Fibroblast of lung (primary cell): ENCODE results near the gene CYBA. TPM values are rescaled to one million over a fixed set of nuclear protein-coding genes. Genes with fewer than 3 reads are reported as not detected.

Experiments
- DNase-seq, 2 donors: peaks; one replicate each; pipeline versions ENCODE4 v3.0.0 to v3.0.0-alpha.2; 2010; ENCODE audit warnings: low read depth in 2 of 2
- H2AFZ ChIP-seq: 2 replicates; pipeline ENCODE4 v1.5.1; 2012; ENCODE audit warnings: low read length, control low read depth, inconsistent platforms
- H3K27ac ChIP-seq: 2 replicates; pipeline ENCODE4 v1.5.1; 2011; ENCODE audit warnings: low read length, control low read depth; ENCODE audit not compliant: insufficient read depth
- H3K27me3 ChIP-seq: 2 replicates; pipeline ENCODE4 v1.5.1; 2011; ENCODE audit warnings: mild to moderate bottlenecking, low read length; ENCODE audit not compliant: control insufficient read depth, insufficient read depth
- H3K36me3 ChIP-seq: 2 replicates; pipeline ENCODE4 v1.5.1; 2011; ENCODE audit warnings: low read length; ENCODE audit not compliant: control insufficient read depth, insufficient read depth
- H3K4me1 ChIP-seq: 2 replicates; pipeline ENCODE4 v1.5.1; 2011; ENCODE audit warnings: low read length; ENCODE audit not compliant: control insufficient read depth, insufficient read depth; ENCODE audit errors: extremely low read depth
- H3K4me2 ChIP-seq: 2 replicates; pipeline ENCODE4 v1.5.1; 2011; ENCODE audit warnings: low read length, control low read depth; ENCODE audit not compliant: insufficient read depth; ENCODE audit errors: extremely low read depth
- H3K4me3 ChIP-seq, 4 experiments: fragments of 200-600 bp in 1 of 4; sonication (generic) in 1 of 4; replicated peaks in 1 of 4; 2 replicates each; pipeline ENCODE4 v1.5.1; 2011 to 2016; ENCODE audit warnings: low read length in 4 of 4, low read depth in 3 of 4, mild to moderate bottlenecking in 3 of 4, control low read depth in 2 of 4, inconsistent platforms in 1 of 4, mixed read lengths in 1 of 4; ENCODE audit not compliant: insufficient read depth in 1 of 4; ENCODE audit errors: control extremely low read depth in 1 of 4
- H3K79me2 ChIP-seq: 2 replicates; pipeline ENCODE4 v1.5.1; 2012; ENCODE audit warnings: mild to moderate bottlenecking, low read length, inconsistent platforms; ENCODE audit not compliant: control insufficient read depth, insufficient read depth
- H3K9ac ChIP-seq: 2 replicates; pipeline ENCODE4 v1.5.1; 2011; ENCODE audit warnings: mild to moderate bottlenecking, low read length, control low read depth; ENCODE audit not compliant: insufficient read depth
- H3K9me3 ChIP-seq: 2 replicates; pipeline ENCODE4 v1.5.1; 2012; ENCODE audit warnings: low read depth, low read length; ENCODE audit not compliant: control insufficient read depth, insufficient read depth
- H4K20me1 ChIP-seq: 2 replicates; pipeline ENCODE4 v1.5.1; 2011; ENCODE audit warnings: low read length; ENCODE audit not compliant: control insufficient read depth, insufficient read depth; ENCODE audit errors: extremely low read depth
- CTCF ChIP-seq, 2 donors: IDR thresholded peaks in 1 of 2; conservative IDR thresholded peaks in 1 of 2; 1 replicate in 1 of 2; 2 replicates in 1 of 2; pipeline ENCODE4 v1.5.1; 2011 to 2012; ENCODE audit warnings: low read length in 2 of 2, control low read depth in 1 of 2, inconsistent platforms in 1 of 2, low read depth in 1 of 2, mild to moderate bottlenecking in 1 of 2
- EZH2 ChIP-seq: IDR thresholded peaks from 2 replicates; pipeline ENCODE4 v1.5.1; 2012; ENCODE audit warnings: low read length, control low read depth, mild to moderate bottlenecking; ENCODE audit errors: missing control alignments
- polyA plus RNA-seq, 2 donors: library from polyadenylated mRNA; depleted of rRNA in 1 of 2; stranded (reverse) in 1 of 2; unstranded in 1 of 2; fragments of >200 nt; gene quantifications; 2 replicates each; pipeline ENCODE4 v1.2.1, GENCODE V29; 2011 to 2012; ENCODE audit warnings: missing spikeins in 1 of 2
- total RNA-seq: library from RNA; depleted of rRNA; stranded (reverse); fragments of >200 nt; gene quantifications from 2 replicates; pipeline ENCODE4 v1.2.1, GENCODE V29; 2014

Gene CYBA
- total and polyA plus RNA-seq, 2 donors (not counting 1 experiment from before 2014, with no cell fraction given): 74.7 to 124 TPM

DNA sequence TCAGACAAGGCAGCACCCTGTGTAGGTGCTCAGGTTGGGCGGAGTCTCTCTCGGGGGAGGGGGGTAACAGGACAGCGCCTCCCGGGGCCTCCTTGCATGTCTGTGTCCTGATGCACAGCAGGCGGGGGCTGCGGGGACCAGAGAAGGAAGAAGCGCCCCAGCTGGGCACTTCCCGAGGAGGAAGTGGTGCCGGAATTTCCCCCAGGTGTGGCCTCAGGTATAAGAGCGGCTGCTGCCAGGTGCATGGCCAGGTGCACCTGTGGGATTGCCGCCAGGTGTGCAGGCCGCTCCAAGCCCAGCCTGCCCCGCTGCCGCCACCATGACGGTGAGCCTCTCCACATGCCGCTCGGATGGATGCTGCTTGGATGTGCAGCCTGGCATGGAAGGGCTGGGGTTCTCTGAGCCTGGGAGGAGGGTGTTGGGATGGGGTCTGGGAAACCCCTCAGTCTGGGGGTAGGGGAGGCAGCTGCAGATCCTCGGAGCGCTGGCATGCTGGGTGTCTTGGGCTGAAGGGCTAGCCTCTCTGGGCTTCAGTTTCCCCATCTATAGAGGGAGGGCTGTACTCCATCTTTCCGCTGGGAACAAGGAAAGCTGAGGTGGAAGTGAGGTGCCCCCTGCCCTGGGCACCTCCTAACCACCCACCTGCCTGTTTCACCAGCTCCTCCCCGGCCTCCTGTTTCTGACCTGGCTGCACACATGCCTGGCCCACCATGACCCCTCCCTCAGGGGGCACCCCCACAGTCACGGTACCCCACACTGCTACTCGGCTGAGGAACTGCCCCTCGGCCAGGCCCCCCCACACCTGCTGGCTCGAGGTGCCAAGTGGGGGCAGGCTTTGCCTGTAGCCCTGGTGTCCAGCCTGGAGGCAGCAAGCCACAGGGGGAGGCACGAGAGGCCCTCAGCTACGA lies 12.3 kb downstream of the CYBA start, which contains the start of gene IL17C:
Gene IL17C, plus strand, starts transcription at position 250 of the 908 bp plus-strand sequence. Its CDS starts 70 bp downstream, at position 320.
- Histone ChIP-seq H3K79me2 (no peaks in the 10 kb centered on the region), H3K27me3 (peaks cover 22% of the 10 kb centered on the region), H3K4me1 (peaks cover 2% of the 10 kb centered on the region), H3K4me2 (no peak within 1 kb of the TSS), H3K36me3 (no peaks in the 10 kb centered on the region), H3K4me3 (no peak within 1 kb of the TSS), H3K9me3 (no peaks in the 10 kb centered on the region), H3K9ac (no peak within 1 kb of the TSS), H2AFZ (no peak within 1 kb of the TSS), H4K20me1 (no peaks in the 10 kb centered on the region), H3K27ac (no peak within 1 kb of the TSS)
- no peak for TF ChIP-seq CTCF (conservative IDR thresholded peaks at IDR 0.05 in 1 of 2, IDR thresholded peaks at IDR 0.05 in 1 of 2; ENCODE audit: low read depth in 1 of 2, low read length in 2 of 2)
- no peak for TF ChIP-seq EZH2
- no peak for DNase-seq

GRCh38 chr16:88636488-88637265 lies 14.2 kb downstream of the CYBA start:
- Histone ChIP-seq H3K4me3 (no peak overlapping the region), H3K4me2 (no peak overlapping the region), H3K4me1 (peaks cover 2% of the 10 kb centered on the region), H3K79me2 (no peaks in the 10 kb centered on the region), H3K27ac (no peak overlapping the region), H3K27me3 (peaks cover 22% of the 10 kb centered on the region), H2AFZ (no peak overlapping the region), H3K9ac (no peak overlapping the region), H3K9me3 (no peaks in the 10 kb centered on the region), H3K36me3 (peaks cover 6% of the 10 kb centered on the region), H4K20me1 (no peaks in the 10 kb centered on the region)
- no peak for TF ChIP-seq CTCF (conservative IDR thresholded peaks at IDR 0.05 in 1 of 2, IDR thresholded peaks at IDR 0.05 in 1 of 2; ENCODE audit: low read depth in 1 of 2, low read length in 2 of 2)
- no peak for TF ChIP-seq EZH2
- DNase-seq: no peak

- no peak overlapping the region for H3K9ac ChIP-seq
- H3K4me1 ChIP-seq: peaks cover 2% of the 10 kb centered on the region
- no peak overlapping the region for H3K27ac ChIP-seq
- TF ChIP-seq EZH2 (no peak), CTCF (conservative IDR thresholded peaks at IDR 0.05 in 1 of 2, IDR thresholded peaks at IDR 0.05 in 1 of 2; ENCODE audit: low read depth in 1 of 2, low read length in 2 of 2) (no peak)
- no peaks in the 10 kb centered on the region for H3K79me2 ChIP-seq
- no peaks in the 10 kb centered on the region for H3K9me3 ChIP-seq
- H3K27me3 ChIP-seq: peaks cover 22% of the 10 kb centered on the region
- H4K20me1 ChIP-seq: no peaks in the 10 kb centered on the region
- no peak overlapping the region for H2AFZ ChIP-seq
- DNase-seq: no peak
- no peak overlapping the region for H3K4me2 ChIP-seq
- peaks cover 8% of the 10 kb centered on the region for H3K36me3 ChIP-seq
- no peak overlapping the region for H3K4me3 ChIP-seq
These were observed 15.1 kb downstream of the CYBA start for GRCh38 chr16:88635671-88636319.
